Measurements from ENCODE around the gene TBX10. TPM values are rescaled to one million over a fixed set of nuclear protein-coding genes. Genes with fewer than 3 reads are reported as not detected.
A peak's percentile ranks its signal among the peaks of the same experiment; 100 is the strongest.
"Not testable (repeated sequence)": the region's sequence is repeated elsewhere in the genome, so short reads cannot be mapped to it uniquely, and the experiment has no call there.

The TBX10 gene
- total and polyA plus RNA-seq, 2 experiments from 2014 or later = 1.2 TPM; not detected in 1

- DNase-seq (ENCODE audit: low read depth in 1 of 2, low spot score in 1 of 2) = peak in 1 of 2 donors; percentile 47
- not testable (repeated sequence) for H3K9me3 ChIP-seq (ENCODE audit: low read depth); H3K27me3 ChIP-seq; H3K36me3 ChIP-seq
- Histone ChIP-seq H3K27ac (peak overlapping the region; percentile 83), H3K4me3 (peak overlapping the region; percentile 63), H3K4me1 (ENCODE audit: low read depth) (peaks cover 19% of the 10 kb centered on the region)
Observed at GRCh38 chr11:67619683-67620618, 19.6 kb downstream of the TBX10 start.

DNA sequence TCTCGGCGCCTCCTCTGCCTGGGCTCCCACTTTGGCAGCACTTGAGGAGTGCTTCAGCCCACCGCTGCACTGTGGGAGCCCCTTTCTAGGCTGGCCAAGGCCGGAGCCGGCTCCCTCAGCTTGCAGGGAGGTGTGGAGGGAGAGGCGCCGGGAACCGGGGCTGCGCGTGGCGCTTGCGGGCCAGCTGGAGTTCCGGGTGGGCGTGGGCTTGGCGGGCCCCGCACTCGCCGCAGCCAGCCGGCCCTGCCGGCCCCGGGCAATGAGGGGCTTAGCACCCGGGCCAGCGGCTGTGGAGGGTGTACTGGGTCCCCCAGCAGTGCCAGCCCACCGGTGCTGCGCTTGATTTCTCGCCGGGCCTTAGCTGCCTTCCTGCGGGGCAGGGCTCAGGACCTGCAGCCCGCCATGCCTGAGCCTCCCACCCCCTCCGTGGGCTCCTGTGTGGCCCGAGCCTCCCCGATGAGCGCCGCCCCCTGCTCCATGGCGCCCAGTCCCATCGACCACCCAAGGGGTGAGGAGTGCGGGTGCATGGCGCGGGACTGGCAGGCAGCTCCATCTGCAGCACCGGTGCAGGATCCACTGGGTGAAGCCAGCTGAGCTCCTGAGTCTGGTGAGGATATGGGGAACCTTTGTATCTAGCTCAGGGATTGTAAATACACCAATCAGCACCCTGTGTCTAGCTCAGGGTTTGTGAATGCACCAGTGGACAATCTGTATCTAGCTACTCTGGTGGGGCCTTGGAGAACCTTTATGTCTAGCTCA is 20.5 kb downstream of the TBX10 start:
- DNase-seq (ENCODE audit: low read depth in 1 of 2, low spot score in 1 of 2); H3K9me3 ChIP-seq (ENCODE audit: low read depth); H3K4me3 ChIP-seq; H3K27me3 ChIP-seq; H3K36me3 ChIP-seq: not testable (repeated sequence)
- H3K27ac ChIP-seq = peak overlapping the region; percentile 83
- H3K4me1 ChIP-seq (ENCODE audit: low read depth) = peaks cover 23% of the 10 kb centered on the region

DNA sequence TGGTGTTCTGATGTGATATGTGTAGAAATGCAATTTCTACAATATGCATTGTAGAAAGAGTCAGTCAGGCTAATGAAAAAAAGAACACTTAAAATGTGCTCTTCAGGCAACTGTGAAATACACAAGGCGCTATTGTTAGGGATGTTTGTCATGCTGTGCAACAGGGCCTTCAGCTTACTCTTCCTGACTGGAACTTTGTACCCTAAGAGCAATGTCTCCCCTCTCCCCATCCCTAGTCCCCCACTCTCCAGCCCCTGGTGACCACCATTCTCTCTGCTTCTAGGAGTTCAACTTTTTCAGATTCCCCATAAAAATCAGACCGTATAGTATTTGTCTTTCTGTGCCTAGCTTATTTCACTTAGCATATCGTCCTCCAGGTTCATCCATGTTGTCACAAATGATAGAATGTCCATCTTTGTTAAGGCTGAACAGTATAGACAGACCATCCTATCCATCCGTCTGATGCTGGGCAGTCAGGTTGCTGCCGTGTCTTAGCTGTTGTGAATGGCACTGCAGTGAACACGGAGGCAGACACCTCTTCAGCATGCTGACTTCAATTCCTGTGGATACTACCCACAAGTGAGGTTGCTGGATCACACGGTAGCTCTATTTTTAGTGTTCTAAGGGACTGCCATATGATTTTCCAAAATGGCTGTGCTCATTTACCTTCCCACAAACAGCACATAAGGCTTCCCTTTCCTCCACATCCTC is 22.2 kb downstream of the TBX10 start:
- H3K4me1 ChIP-seq (ENCODE audit: low read depth) = peaks cover 28% of the 10 kb centered on the region
- no peak for TF ChIP-seq CTCF (IDR thresholded peaks at IDR 0.05; ENCODE audit: low read depth, low read length)
- no peaks in the 10 kb centered on the region for H3K36me3 ChIP-seq
- H3K27me3 ChIP-seq = no peaks in the 10 kb centered on the region
- no peak for DNase-seq (ENCODE audit: low read depth in 1 of 2, low spot score in 1 of 2)
- no peaks in the 10 kb centered on the region for H3K9me3 ChIP-seq (ENCODE audit: low read depth)
- H3K27ac ChIP-seq = no peak overlapping the region
- H3K4me3 ChIP-seq = no peak overlapping the region

DNA sequence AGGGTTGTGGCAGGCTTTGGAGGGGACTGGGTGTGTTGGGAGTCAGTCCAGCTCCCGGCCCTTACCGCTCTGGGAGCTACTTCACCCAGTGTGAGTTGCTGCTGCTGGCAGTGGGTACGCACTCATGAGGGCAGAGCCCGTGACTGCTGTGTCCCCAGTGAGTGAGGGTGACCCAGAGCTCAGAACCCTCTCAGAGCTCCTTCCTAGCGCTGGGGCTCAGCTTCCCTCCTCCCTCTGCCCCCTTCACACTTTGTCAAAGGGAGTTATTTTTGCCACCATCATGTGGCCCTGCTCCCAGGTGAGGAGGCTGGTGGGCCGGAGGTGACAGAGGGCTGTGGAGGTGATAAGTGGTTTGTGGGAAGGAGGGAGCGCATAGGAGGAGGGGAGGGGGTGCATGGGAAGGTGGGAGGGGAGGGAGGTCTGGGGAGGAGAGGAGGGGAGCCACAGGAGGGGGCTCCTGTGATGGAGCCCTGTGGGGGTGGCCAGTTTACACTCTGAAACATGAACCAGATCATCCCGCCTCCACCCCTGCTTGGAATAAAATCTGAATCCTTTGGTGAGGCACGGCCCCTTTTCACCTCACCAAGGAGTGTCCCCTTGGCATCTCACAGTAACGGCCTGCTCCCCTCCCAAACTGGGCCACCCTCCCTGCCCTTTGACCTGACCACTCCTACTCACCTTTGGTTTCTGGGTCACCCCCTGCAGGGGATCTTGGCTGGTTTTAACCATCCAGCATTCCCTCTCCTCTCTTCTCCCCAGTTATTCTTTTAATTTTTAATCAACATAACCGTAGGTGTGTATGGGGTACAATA is 22.9 kb downstream of the TBX10 start:
- no peak for TF ChIP-seq CTCF (IDR thresholded peaks at IDR 0.05; ENCODE audit: low read depth, low read length)
- DNase-seq (ENCODE audit: low read depth in 1 of 2, low spot score in 1 of 2) = no peak
- Histone ChIP-seq H3K4me1 (ENCODE audit: low read depth) (peaks cover 28% of the 10 kb centered on the region), H3K4me3 (no peak overlapping the region), H3K9me3 (ENCODE audit: low read depth) (no peaks in the 10 kb centered on the region), H3K27ac (peak overlapping the region; percentile 8), H3K36me3 (no peaks in the 10 kb centered on the region), H3K27me3 (no peaks in the 10 kb centered on the region)

GRCh38 chr11:67615728-67616430 is 23.7 kb downstream of the TBX10 start:
- no peaks in the 10 kb centered on the region for H3K9me3 ChIP-seq (ENCODE audit: low read depth)
- no peak for TF ChIP-seq CTCF (IDR thresholded peaks at IDR 0.05; ENCODE audit: low read depth, low read length)
- H3K27ac ChIP-seq = peak overlapping the region; percentile 8
- H3K4me1 ChIP-seq (ENCODE audit: low read depth) = peaks cover 28% of the 10 kb centered on the region
- H3K27me3 ChIP-seq = no peaks in the 10 kb centered on the region
- DNase-seq (ENCODE audit: low read depth in 1 of 2, low spot score in 1 of 2) = no peak
- H3K4me3 ChIP-seq = no peak overlapping the region
- H3K36me3 ChIP-seq = peaks cover 3% of the 10 kb centered on the region

All from cardiac muscle cell (in vitro differentiated cells and primary cell).